HepG2 (cell line): ENCODE measurements around the gene TTC6.

Source experiments
- BRD4 ChIP-seq: sonication (generic); formaldehyde crosslinking; IDR thresholded peaks from 2 replicates; pipeline ENCODE4 v1.4.0; 2020; ENCODE audit warnings: missing genetic modification reagents
- ESRRA ChIP-seq: sonication (generic); formaldehyde crosslinking; IDR thresholded peaks from 2 replicates; pipeline ENCODE4 v1.5.1; 2020; ENCODE audit warnings: mild to moderate bottlenecking, low read depth, missing genetic modification reagents
- TAF1 ChIP-seq: sonication (generic); formaldehyde crosslinking; IDR thresholded peaks from 2 replicates; pipeline ENCODE4 v1.4.0; 2020; ENCODE audit warnings: missing genetic modification reagents
- WIZ ChIP-seq: sonication (generic); formaldehyde crosslinking; IDR thresholded peaks from 2 replicates; pipeline ENCODE4 v1.5.1; 2020; ENCODE audit warnings: mild to moderate bottlenecking, missing genetic modification reagents
- ZNF891 ChIP-seq: sonication (generic); formaldehyde crosslinking; IDR thresholded peaks from 2 replicates; pipeline ENCODE4 v1.5.0; 2020; ENCODE audit warnings: mild to moderate bottlenecking, missing genetic modification reagents
- TF ChIP-seq, protein P1 (sequence below): sonication (generic); formaldehyde crosslinking; IDR thresholded peaks from 2 replicates; pipeline ENCODE4 v1.5.0; 2020; ENCODE audit warnings: mild to moderate bottlenecking, missing genetic modification reagents
- TF ChIP-seq, protein P2 (sequence below): sonication (generic); formaldehyde crosslinking; IDR thresholded peaks from 2 replicates; pipeline ENCODE4 v1.5.1; 2020; ENCODE audit warnings: mild to moderate bottlenecking, missing genetic modification reagents, borderline replicate concordance

DNA sequence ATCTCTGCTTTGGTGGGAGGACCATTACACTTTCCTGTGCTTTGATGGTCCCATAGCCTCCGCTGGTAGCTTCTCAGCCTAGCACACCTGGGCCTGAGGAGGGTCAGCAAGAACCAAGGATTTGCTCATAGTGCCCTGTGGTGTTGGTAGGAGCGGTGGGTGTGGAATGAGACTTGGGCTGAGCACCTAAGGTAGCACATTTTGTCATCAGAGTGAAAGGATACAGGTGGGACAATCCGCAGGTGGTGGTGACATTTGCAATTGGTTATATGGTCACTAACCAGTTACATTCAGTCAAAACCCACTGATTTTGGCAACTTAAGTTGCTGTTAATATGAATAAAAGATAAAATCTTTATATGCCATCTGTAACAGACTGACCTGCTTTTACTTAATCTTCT is 46.7 kb downstream of the TTC6 start:
- TF ChIP-seq ZNF891 (CRISPR knock-in tag): no peak
- TF ChIP-seq BRD4 (CRISPR knock-in tag): no peak
- no peak for TF ChIP-seq ESRRA (CRISPR knock-in tag)
- TF ChIP-seq, protein P1, sequence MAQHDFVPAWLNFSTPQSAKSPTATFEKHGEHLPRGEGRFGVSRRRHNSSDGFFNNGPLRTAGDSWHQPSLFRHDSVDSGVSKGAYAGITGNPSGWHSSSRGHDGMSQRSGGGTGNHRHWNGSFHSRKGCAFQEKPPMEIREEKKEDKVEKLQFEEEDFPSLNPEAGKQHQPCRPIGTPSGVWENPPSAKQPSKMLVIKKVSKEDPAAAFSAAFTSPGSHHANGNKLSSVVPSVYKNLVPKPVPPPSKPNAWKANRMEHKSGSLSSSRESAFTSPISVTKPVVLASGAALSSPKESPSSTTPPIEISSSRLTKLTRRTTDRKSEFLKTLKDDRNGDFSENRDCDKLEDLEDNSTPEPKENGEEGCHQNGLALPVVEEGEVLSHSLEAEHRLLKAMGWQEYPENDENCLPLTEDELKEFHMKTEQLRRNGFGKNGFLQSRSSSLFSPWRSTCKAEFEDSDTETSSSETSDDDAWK (CRISPR knock-in tag): no peak
- TF ChIP-seq WIZ (CRISPR knock-in tag): no peak
- TF ChIP-seq, protein P2, sequence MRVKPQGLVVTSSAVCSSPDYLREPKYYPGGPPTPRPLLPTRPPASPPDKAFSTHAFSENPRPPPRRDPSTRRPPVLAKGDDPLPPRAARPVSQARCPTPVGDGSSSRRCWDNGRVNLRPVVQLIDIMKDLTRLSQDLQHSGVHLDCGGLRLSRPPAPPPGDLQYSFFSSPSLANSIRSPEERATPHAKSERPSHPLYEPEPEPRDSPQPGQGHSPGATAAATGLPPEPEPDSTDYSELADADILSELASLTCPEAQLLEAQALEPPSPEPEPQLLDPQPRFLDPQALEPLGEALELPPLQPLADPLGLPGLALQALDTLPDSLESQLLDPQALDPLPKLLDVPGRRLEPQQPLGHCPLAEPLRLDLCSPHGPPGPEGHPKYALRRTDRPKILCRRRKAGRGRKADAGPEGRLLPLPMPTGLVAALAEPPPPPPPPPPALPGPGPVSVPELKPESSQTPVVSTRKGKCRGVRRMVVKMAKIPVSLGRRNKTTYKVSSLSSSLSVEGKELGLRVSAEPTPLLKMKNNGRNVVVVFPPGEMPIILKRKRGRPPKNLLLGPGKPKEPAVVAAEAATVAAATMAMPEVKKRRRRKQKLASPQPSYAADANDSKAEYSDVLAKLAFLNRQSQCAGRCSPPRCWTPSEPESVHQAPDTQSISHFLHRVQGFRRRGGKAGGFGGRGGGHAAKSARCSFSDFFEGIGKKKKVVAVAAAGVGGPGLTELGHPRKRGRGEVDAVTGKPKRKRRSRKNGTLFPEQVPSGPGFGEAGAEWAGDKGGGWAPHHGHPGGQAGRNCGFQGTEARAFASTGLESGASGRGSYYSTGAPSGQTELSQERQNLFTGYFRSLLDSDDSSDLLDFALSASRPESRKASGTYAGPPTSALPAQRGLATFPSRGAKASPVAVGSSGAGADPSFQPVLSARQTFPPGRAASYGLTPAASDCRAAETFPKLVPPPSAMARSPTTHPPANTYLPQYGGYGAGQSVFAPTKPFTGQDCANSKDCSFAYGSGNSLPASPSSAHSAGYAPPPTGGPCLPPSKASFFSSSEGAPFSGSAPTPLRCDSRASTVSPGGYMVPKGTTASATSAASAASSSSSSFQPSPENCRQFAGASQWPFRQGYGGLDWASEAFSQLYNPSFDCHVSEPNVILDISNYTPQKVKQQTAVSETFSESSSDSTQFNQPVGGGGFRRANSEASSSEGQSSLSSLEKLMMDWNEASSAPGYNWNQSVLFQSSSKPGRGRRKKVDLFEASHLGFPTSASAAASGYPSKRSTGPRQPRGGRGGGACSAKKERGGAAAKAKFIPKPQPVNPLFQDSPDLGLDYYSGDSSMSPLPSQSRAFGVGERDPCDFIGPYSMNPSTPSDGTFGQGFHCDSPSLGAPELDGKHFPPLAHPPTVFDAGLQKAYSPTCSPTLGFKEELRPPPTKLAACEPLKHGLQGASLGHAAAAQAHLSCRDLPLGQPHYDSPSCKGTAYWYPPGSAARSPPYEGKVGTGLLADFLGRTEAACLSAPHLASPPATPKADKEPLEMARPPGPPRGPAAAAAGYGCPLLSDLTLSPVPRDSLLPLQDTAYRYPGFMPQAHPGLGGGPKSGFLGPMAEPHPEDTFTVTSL (CRISPR knock-in tag): no peak
- no peak for TF ChIP-seq TAF1 (CRISPR knock-in tag)
